ENCODE results near the gene TCF25. TPM values are rescaled to one million over a fixed set of nuclear protein-coding genes. Genes with fewer than 3 reads are reported as not detected.
"Not testable (repeated sequence)": the region's sequence is repeated elsewhere in the genome, so short reads cannot be mapped to it uniquely, and the experiment has no call there.

The TCF25 gene
- total RNA-seq, 2 donors from 2014 or later, result 141 to 302 TPM

- WGBS, result 86% methylated on average over 14 of the region's 14 CpGs
- DNase-seq (ENCODE audit: low spot score), result no peak
- TF ChIP-seq CTCF (IDR thresholded peaks at IDR 0.05) (no peak), POLR2AphosphoS5 (IDR thresholded peaks at IDR 0.05) (no peak), POLR2A (IDR thresholded peaks at IDR 0.05) (no peak)
These were observed 38.0 kb downstream of the TCF25 start for GRCh38 chr16:89911375-89911774.

GRCh38 chr16:89912143-89912542, 38.8 kb downstream of the TCF25 start:
- 83% methylated on average over 13 of the region's 13 CpGs for WGBS
- Histone ChIP-seq H3K4me1 (replicated peaks) (peaks cover 4% of the 10 kb centered on the region), H3K27ac (no peak overlapping the region), H3K4me3 (no peak overlapping the region), H3K9me3 (no peaks in the 10 kb centered on the region), H3K36me3 (no peaks in the 10 kb centered on the region), H3K27me3 (replicated peaks; ENCODE audit: insufficient read depth) (no peaks in the 10 kb centered on the region)
- TF ChIP-seq POLR2A (IDR thresholded peaks at IDR 0.05) (no peak), CTCF (IDR thresholded peaks at IDR 0.05) (no peak), POLR2AphosphoS5 (IDR thresholded peaks at IDR 0.05) (no peak)
- no peak for DNase-seq (ENCODE audit: low spot score)
- intact Hi-C loops (cut with DNase I), result no loop called here

More at GRCh38 chr16:89911375-89911774, 38.0 kb downstream of the TCF25 start:
- no peaks in the 10 kb centered on the region for H3K36me3 ChIP-seq
- no peak overlapping the region for H3K4me3 ChIP-seq
- peaks cover 4% of the 10 kb centered on the region for H3K4me1 ChIP-seq (replicated peaks)
- H3K27me3 ChIP-seq (replicated peaks; ENCODE audit: insufficient read depth), result no peaks in the 10 kb centered on the region
- no peak overlapping the region for H3K27ac ChIP-seq
- intact Hi-C loops (cut with DNase I), result no loop called here
- no peaks in the 10 kb centered on the region for H3K9me3 ChIP-seq

GRCh38 chr16:89912627-89913026, 39.2 kb downstream of the TCF25 start:
- Histone ChIP-seq H3K4me1 (replicated peaks) (peaks cover 5% of the 10 kb centered on the region), H3K4me3 (no peak overlapping the region), H3K36me3 (no peaks in the 10 kb centered on the region), H3K27ac (no peak overlapping the region), H3K27me3 (replicated peaks; ENCODE audit: insufficient read depth) (no peaks in the 10 kb centered on the region), H3K9me3 (no peaks in the 10 kb centered on the region)
- no peak for DNase-seq (ENCODE audit: low spot score)
- TF ChIP-seq POLR2A (IDR thresholded peaks at IDR 0.05) (no peak), POLR2AphosphoS5 (IDR thresholded peaks at IDR 0.05) (no peak), CTCF (IDR thresholded peaks at IDR 0.05) (no peak)
- intact Hi-C loops (cut with DNase I), result no loop called here
- 66% methylated on average over 11 of the region's 14 CpGs for WGBS

GRCh38 chr16:89913408-89914387, 40.3 kb downstream of the TCF25 start:
- Histone ChIP-seq H3K36me3 (no peaks in the 10 kb centered on the region), H3K9me3 (no peaks in the 10 kb centered on the region), H3K4me1 (replicated peaks) (peaks cover 15% of the 10 kb centered on the region), H3K4me3 (no peak overlapping the region), H3K27ac (no peak overlapping the region), H3K27me3 (replicated peaks; ENCODE audit: insufficient read depth) (no peaks in the 10 kb centered on the region)
- intact Hi-C loops (cut with DNase I), result no loop called here
- TF ChIP-seq POLR2AphosphoS5 (IDR thresholded peaks at IDR 0.05) (no peak), CTCF (IDR thresholded peaks at IDR 0.05) (no peak), POLR2A (IDR thresholded peaks at IDR 0.05) (no peak)
- no peak for DNase-seq (ENCODE audit: low spot score)
- WGBS, result 89% methylated on average over 29 of the region's 30 CpGs

- H3K9me3 ChIP-seq; intact Hi-C loops (cut with DNase I); H3K36me3 ChIP-seq; H3K27ac ChIP-seq; H3K4me3 ChIP-seq; H3K27me3 ChIP-seq (replicated peaks; ENCODE audit: insufficient read depth); DNase-seq (ENCODE audit: low spot score): not testable (repeated sequence)
- peaks cover 13% of the 10 kb centered on the region for H3K4me1 ChIP-seq (replicated peaks)
- 69% methylated on average over 11 of the region's 11 CpGs for WGBS
These were observed 41.4 kb downstream of the TCF25 start for GRCh38 chr16:89914642-89915285.
